Endothelial cell of umbilical vein (primary cell): Measurements from ENCODE around the gene TMEM59L.

Source experiments
- CTCF ChIP-seq, 2 donors: IDR thresholded peaks; 1 replicate in 1 of 2; 2 replicates in 1 of 2; pipeline ENCODE4 v1.5.1; 2011; ENCODE audit warnings: low read length in 2 of 2, mild to moderate bottlenecking in 2 of 2, moderate library complexity in 2 of 2, control low read depth in 1 of 2, inconsistent platforms in 1 of 2, low read depth in 1 of 2; ENCODE audit not compliant: insufficient read depth in 1 of 2; ENCODE audit errors: extremely low read depth in 1 of 2
- EZH2 ChIP-seq: IDR thresholded peaks from 2 replicates; pipeline ENCODE4 v1.6.1; 2012; ENCODE audit warnings: borderline replicate concordance, low read depth, mild to moderate bottlenecking, moderate library complexity, low read length, inconsistent platforms; ENCODE audit not compliant: severe bottlenecking
- JUN ChIP-seq: IDR thresholded peaks from 2 replicates; pipeline ENCODE4 v1.6.1; 2011; ENCODE audit warnings: borderline replicate concordance, low read depth; ENCODE audit not compliant: insufficient read length, insufficient read depth
- MAX ChIP-seq: IDR thresholded peaks from 2 replicates; pipeline ENCODE4 v1.6.1; 2011; ENCODE audit not compliant: insufficient read depth, insufficient read length
- MYC ChIP-seq: IDR thresholded peaks from one replicate; pipeline ENCODE4 v1.6.1; 2011; ENCODE audit warnings: mild to moderate bottlenecking, low read depth, low read length
- POLR2A ChIP-seq: IDR thresholded peaks from 2 replicates; pipeline ENCODE4 v1.6.1; 2012; ENCODE audit warnings: low read depth, mild to moderate bottlenecking, control low read depth, low read length
- POLR2AphosphoS5 ChIP-seq: IDR thresholded peaks from 2 replicates; pipeline ENCODE4 v1.6.1; 2012; ENCODE audit warnings: low read depth, mild to moderate bottlenecking, control low read depth, low read length, moderate library complexity; ENCODE audit not compliant: insufficient read depth

- TF ChIP-seq POLR2A = no peak
- no peak for TF ChIP-seq CTCF (IDR thresholded peaks at IDR 0.05; ENCODE audit: extremely low read depth in 1 of 2, insufficient read depth in 1 of 2, low read depth in 1 of 2, low read length in 2 of 2)
- TF ChIP-seq MYC = no peak
- no peak for TF ChIP-seq JUN
- TF ChIP-seq POLR2AphosphoS5 = no peak
- TF ChIP-seq MAX = no peak
- no peak for TF ChIP-seq EZH2
Observed at GRCh38 chr19:18644196-18645034, 31.7 kb downstream of the TMEM59L start.
